Peyer's patch (tissue), 4 donors: ENCODE measurements around the gene MCUB. TPM values are rescaled to one million over a fixed set of nuclear protein-coding genes. Genes with fewer than 3 reads are reported as not detected.

ENCODE experiments used
- DNase-seq, 3 donors: peaks; one replicate each; pipeline ENCODE4 v3.0.0-alpha.2; 2017 to 2019
- H3K27ac ChIP-seq, 4 donors: fragments of 200-600 bp; sonication (generic); one replicate each; pipeline ENCODE4 v1.5.1; 2016 to 2019
- H3K27me3 ChIP-seq, 2 donors: fragments of 200-600 bp; sonication (generic); one replicate each; pipeline ENCODE4 v1.5.1; 2019
- H3K36me3 ChIP-seq, 3 donors: fragments of 200-600 bp; sonication (generic); one replicate each; pipeline ENCODE4 v1.5.1; 2016 to 2019
- H3K4me1 ChIP-seq, 4 donors: fragments of 200-600 bp; sonication (generic); one replicate each; pipeline ENCODE4 v1.5.1; 2016 to 2019
- H3K4me3 ChIP-seq, 4 donors: fragments of 200-600 bp; sonication (generic); 1 replicate in 3 of 4; 2 replicates in 1 of 4; pipeline ENCODE4 v1.5.1; 2016 to 2019; ENCODE audit warnings: mild to moderate bottlenecking in 1 of 4
- H3K9me3 ChIP-seq, 4 donors: fragments of 200-600 bp; sonication (generic); one replicate each; pipeline ENCODE4 v1.5.1; 2016 to 2019; ENCODE audit warnings: mild to moderate bottlenecking in 1 of 4
- CTCF ChIP-seq, 6 experiments: fragments of 450-650 bp in 4 of 6; fragments of 200-600 bp in 2 of 6; sonication (generic) in 1 of 6; IDR thresholded peaks; one replicate each; pipeline ENCODE4 v1.5.1; 2017 to 2019; ENCODE audit warnings: antibody characterized with exemption in 6 of 6, mild to moderate bottlenecking in 3 of 6, moderate library complexity in 1 of 6
- POLR2A ChIP-seq, 2 donors: fragments of 450-650 bp; IDR thresholded peaks; one replicate each; pipeline ENCODE4 v1.5.1; 2017; ENCODE audit warnings: antibody characterized with exemption in 2 of 2, mild to moderate bottlenecking in 2 of 2, moderate library complexity in 2 of 2
- total RNA-seq, 4 donors: library from RNA; depleted of rRNA; stranded (reverse); fragments of >200 nt; gene quantifications; one replicate each; pipeline ENCODE4 v1.1.0, GENCODE V29; 2016

MCUB gene
- total RNA-seq, 4 donors from 2014 or later: 3.8 to 22.3 (median 5.5) TPM

GRCh38 chr4:109690690-109691410 is 130.8 kb downstream of the MCUB start:
- Histone ChIP-seq H3K4me1 (peaks cover 0 to 12% (median 0%) of the 10 kb centered on the region in 4 donors), H3K27me3 (no peaks in the 10 kb centered on the region), H3K36me3 (peaks cover 0 to 86% (median 0%) of the 10 kb centered on the region in 3 donors), H3K9me3 (no peaks in the 10 kb centered on the region), H3K4me3 (no peak overlapping the region), H3K27ac (peak overlapping the region in 2 of 4 donors; percentile 22 to 55)
- no peak for TF ChIP-seq CTCF (IDR thresholded peaks at IDR 0.05)
- no peak for TF ChIP-seq POLR2A (IDR thresholded peaks at IDR 0.05)
- no peak for DNase-seq

GRCh38 chr4:109691411-109691920 is 131.4 kb downstream of the MCUB start:
- Histone ChIP-seq H3K4me3 (no peak overlapping the region), H3K27me3 (no peaks in the 10 kb centered on the region), H3K36me3 (peaks cover 0 to 89% (median 0%) of the 10 kb centered on the region in 3 donors), H3K9me3 (no peaks in the 10 kb centered on the region), H3K4me1 (peaks cover 0 to 12% (median 0%) of the 10 kb centered on the region in 4 donors), H3K27ac (peak overlapping the region in 1 of 4 donors; percentile 10)
- DNase-seq: no peak
- no peak for TF ChIP-seq POLR2A (IDR thresholded peaks at IDR 0.05)
- TF ChIP-seq CTCF (IDR thresholded peaks at IDR 0.05): no peak

GRCh38 chr4:109698656-109699055 is 138.6 kb downstream of the MCUB start:
- H3K27ac ChIP-seq: peak overlapping the region in 1 of 4 donors; percentile 80
- H3K36me3 ChIP-seq: peaks cover 0 to 42% (median 0%) of the 10 kb centered on the region in 3 donors
- TF ChIP-seq CTCF (IDR thresholded peaks at IDR 0.05) (no peak), POLR2A (IDR thresholded peaks at IDR 0.05) (peak in 1 of 2 donors; percentile 11)
- H3K4me1 ChIP-seq: peaks cover 4 to 53% (median 6%) of the 10 kb centered on the region in 4 donors
- DNase-seq: no peak
- no peaks in the 10 kb centered on the region for H3K27me3 ChIP-seq
- H3K9me3 ChIP-seq: no peaks in the 10 kb centered on the region
- H3K4me3 ChIP-seq: no peak overlapping the region

- H3K27me3 ChIP-seq: no peaks in the 10 kb centered on the region
- H3K27ac ChIP-seq: peak overlapping the region in 2 of 4 donors; percentile 54 to 80
- peak in 2 of 3 donors; percentile 58 to 79 for DNase-seq
These were observed 139.6 kb downstream of the MCUB start for GRCh38 chr4:109699553-109700225.

More at GRCh38 chr4:109699553-109700225, 139.6 kb downstream of the MCUB start:
- H3K4me3 ChIP-seq: peak overlapping the region in 1 of 4 donors; percentile 13
- H3K9me3 ChIP-seq: no peaks in the 10 kb centered on the region
- peaks cover 4 to 55% (median 6%) of the 10 kb centered on the region in 4 donors for H3K4me1 ChIP-seq
- TF ChIP-seq POLR2A (IDR thresholded peaks at IDR 0.05): no peak
- TF ChIP-seq CTCF (IDR thresholded peaks at IDR 0.05): no peak
- peaks cover 0 to 32% (median 0%) of the 10 kb centered on the region in 3 donors for H3K36me3 ChIP-seq
